HG03196 (cell line): ENCODE data around the gene MGAT4A.
"Not testable (repeated sequence)": the region's sequence is repeated elsewhere in the genome, so short reads cannot be mapped to it uniquely, and the experiment has no call there.

Experiments
- ATAC-seq: cut with Tn5 transposase; IDR thresholded peaks from one replicate; pipeline ENCODE4 v1.9.1; 2021; ENCODE audit not compliant: unreplicated experiment

Gene MGAT4A

DNA sequence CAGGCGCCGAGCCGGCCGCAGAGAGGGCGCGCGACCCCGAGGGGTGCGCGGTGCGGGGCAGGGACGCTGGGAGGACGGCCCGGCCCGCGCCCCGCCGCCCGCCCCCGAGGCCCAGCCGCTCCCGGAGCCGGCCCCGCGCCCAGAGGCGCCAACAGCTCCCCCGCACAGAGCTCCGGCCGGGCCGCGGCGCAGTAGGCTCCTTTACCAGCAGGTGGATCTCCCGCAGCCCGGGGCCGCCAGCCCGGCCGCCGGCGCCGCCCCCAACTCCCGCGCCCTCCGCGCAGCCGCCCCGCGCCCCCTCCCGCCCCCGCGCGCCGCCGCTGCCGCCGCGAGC lies 258 bp downstream of the MGAT4A start:
- ATAC-seq: peak; percentile 39

DNA sequence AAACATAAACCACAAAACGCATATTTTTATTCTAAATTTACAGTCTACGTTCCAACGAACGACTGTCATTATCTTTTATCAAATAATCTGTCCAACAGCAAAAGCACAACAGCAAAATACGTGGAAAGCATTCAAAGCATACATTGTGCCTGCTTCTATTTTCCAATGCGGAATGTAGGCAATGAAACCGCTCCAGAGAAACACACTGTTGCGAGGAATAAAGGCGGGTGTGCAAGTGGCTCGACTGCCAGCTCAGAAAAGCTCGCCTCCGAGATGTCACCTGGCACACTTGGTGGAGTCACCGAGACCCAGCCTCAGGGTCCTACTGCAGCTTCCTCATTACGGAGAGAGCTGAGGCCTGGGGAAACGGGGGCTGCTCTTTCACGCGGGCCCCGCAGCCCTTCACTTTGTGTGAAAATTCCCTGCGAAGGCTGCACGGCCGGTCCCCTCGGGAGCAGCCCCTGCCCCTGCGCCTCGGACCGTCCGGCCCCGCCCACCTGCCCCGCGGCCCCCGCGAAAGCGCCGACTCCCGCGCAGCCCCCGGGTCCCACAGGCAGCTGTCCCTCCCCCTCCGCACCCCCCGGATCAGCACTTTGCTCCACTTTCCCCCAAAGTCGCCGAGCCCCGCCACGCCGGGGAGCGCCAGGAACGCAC lies 752 bp downstream of the MGAT4A start:
- no peak for ATAC-seq

- ATAC-seq: no peak
Observed at GRCh38 chr2:98729652-98730051, 1.3 kb downstream of the MGAT4A start.

GRCh38 chr2:98728088-98728718 lies 2.7 kb downstream of the MGAT4A start:
- not testable (repeated sequence) for ATAC-seq

GRCh38 chr2:98727369-98728087 lies 3.4 kb downstream of the MGAT4A start:
- ATAC-seq: no peak

- ATAC-seq: no peak
Observed at GRCh38 chr2:98726735-98727368, 4.1 kb downstream of the MGAT4A start.

DNA sequence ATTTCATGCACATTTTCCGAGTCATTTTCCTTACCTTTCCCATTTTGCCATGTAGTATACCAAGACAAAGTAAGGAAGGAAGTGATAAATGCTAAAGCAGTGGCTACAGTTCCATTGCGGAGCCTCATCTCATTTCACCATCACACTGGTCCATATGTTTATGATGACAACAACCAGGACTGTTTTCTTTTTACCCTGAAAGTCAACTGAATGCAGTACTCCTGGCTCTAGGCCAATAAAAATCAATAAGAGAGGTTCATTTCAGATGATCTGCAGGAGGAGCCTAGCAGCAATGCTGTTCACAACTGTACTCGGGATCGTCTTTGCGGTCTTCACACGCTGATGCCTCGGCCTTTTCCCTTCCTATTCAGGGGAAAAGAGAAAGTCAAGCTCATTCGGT lies 4.7 kb downstream of the MGAT4A start:
- no peak for ATAC-seq

- ATAC-seq: no peak
Observed at GRCh38 chr2:98720286-98720685, 10.6 kb downstream of the MGAT4A start.

DNA sequence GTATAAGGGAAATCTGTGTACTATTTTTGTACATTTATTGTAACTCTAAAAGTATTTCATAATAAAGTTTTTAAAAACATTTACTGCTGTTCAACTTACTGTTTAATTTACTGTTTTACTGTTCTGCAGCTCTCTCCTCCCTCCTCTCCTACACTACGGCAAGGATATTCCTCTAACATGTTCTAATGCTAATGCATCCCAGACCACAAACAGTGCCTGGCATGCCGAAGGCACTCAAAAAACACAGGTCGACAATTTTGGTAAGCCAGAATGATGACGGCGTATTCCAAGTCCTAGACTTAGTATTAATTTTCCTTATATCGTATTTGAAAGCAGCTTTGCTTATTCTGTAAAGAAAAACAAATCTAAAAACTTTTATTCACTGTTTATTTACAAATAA lies 13.3 kb downstream of the MGAT4A start:
- ATAC-seq: no peak

DNA sequence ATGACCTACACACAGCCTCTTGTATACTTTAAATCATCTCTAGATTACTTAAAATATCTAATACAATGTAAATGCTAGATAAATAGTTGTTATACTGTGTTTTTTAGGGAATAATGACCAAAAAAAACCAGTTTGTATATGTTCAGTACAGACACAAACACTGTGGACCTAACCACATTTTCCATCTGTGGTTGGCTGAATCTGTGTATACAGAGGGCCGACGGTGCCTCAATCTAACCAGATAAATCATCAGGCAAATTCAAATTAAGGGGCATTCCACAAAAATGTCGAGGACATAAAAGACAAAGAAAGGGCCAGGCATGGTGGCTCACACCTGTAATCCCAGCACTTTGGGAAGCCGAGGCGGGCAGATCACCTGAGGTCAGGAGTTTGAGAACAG lies 14.1 kb downstream of the MGAT4A start:
- ATAC-seq: no peak

- no peak for ATAC-seq
Observed at GRCh38 chr2:98715812-98716451, 15.0 kb downstream of the MGAT4A start.

- no peak for ATAC-seq
Observed at GRCh38 chr2:98713332-98714015, 17.5 kb downstream of the MGAT4A start.

- no peak for ATAC-seq
Observed at GRCh38 chr2:98712145-98712544, 18.8 kb downstream of the MGAT4A start.

DNA sequence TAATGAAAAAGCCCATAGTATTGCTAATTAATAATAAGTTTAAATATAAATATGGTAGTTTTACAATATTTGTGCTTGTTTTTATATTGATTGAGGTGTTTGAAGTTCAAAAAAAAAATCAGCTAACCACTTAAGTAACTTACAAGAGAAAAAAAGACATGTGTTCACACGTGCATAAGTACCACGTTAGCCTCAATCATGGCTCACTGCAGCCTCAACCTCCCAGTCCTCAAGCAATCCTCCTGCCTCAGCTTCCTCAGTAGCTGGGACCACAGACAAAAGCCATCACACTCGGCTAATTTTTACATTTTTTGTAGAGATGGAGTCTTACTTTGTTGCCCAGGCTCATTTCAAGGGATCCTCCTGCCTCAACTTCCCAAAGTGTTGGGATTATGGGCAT lies 19.4 kb downstream of the MGAT4A start:
- no peak for ATAC-seq

- ATAC-seq: no peak
Observed at GRCh38 chr2:98710734-98711133, 20.2 kb downstream of the MGAT4A start.

GRCh38 chr2:98709535-98709934 lies 21.4 kb downstream of the MGAT4A start:
- no peak for ATAC-seq

DNA sequence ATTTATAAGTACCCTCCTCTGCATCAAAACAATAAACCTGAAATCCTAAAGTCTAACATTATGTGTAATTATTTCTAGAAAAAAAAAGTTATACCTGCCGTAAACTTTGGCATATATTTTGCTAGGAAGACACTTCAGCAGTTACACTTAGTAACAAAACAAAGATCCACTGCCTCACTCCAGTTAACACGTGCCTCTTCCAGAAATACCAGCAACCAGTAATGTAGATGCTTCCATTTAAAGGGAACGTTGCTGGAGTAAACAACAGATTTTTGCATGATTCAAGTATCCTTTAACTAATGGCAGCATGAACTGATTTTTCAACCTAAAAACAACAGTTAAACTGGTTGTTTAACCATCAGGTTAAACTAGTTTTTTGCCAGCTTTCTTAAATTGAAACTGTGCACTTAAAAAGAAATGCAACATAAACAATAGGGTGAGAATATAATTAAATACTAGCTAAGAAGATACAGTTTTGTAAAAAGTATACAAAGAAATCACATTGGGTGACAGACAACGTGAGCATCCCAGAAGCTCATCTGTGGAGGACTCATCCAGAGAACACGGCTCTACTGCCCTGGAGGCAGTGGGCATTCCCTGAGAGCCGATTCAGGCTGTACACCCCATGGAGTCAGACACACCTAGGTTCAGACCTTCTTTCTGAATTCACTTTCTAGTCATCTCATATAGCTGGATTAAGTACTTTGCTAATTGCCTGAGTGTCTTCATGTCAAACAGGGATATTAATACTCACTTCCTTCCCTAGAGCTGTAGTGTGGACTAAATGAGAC lies 22.3 kb downstream of the MGAT4A start:
- ATAC-seq: no peak

- no peak for ATAC-seq
Observed at GRCh38 chr2:98706591-98706990, 24.3 kb downstream of the MGAT4A start.

DNA sequence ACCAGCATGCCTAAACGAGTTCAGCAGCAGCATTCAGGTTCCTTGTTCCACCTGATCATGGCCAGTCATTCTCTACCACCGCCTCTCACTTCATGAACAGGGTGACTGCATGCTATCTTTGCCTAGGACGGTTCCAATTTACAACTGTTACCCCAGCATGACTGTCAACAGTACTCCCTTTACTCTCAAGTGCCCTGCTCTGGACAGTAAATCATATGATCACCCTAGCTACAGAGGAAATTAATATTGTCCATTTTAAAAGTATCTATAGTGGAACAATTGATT lies 25.7 kb downstream of the MGAT4A start:
- ATAC-seq: no peak
